ENCODE measurements around the gene LIPC. TPM values are rescaled to one million over a fixed set of nuclear protein-coding genes. Genes with fewer than 3 reads are reported as not detected.
A peak's percentile ranks its signal among the peaks of the same experiment; 100 is the strongest.

The LIPC gene
- total RNA-seq, 1 donor from 2014 or later = not detected

- H3K27ac Mint-ChIP-seq = peak overlapping the region; percentile 76
- DNase-seq (ENCODE audit: low spot score in 2 of 2, unreplicated experiment in 2 of 2) = peak in 1 of 2 experiments; percentile 34
- H3K9me3 Mint-ChIP-seq = no peaks in the 10 kb centered on the region
- H3K4me3 Mint-ChIP-seq = no peak overlapping the region
- TF ChIP-seq CTCF (IDR thresholded peaks at IDR 0.05; ENCODE audit: unreplicated experiment) = no peak
- no peaks in the 10 kb centered on the region for H3K36me3 Mint-ChIP-seq
- no peaks in the 10 kb centered on the region for H3K27me3 Mint-ChIP-seq (ENCODE audit: low read depth)
- H3K4me1 Mint-ChIP-seq = peaks cover 45% of the 10 kb centered on the region
Measured at GRCh38 chr15:58549013-58549784, 117.4 kb downstream of the LIPC start.

GRCh38 chr15:58549785-58550074 lies 117.9 kb downstream of the LIPC start:
- DNase-seq (ENCODE audit: low spot score in 2 of 2, unreplicated experiment in 2 of 2) = no peak
- Mint-ChIP-seq H3K27me3 (ENCODE audit: low read depth) (no peaks in the 10 kb centered on the region), H3K4me1 (peaks cover 47% of the 10 kb centered on the region), H3K36me3 (no peaks in the 10 kb centered on the region), H3K9me3 (no peaks in the 10 kb centered on the region), H3K27ac (peak overlapping the region; percentile 76), H3K4me3 (no peak overlapping the region)
- no peak for TF ChIP-seq CTCF (IDR thresholded peaks at IDR 0.05; ENCODE audit: unreplicated experiment)

GRCh38 chr15:58551084-58551763 lies 119.4 kb downstream of the LIPC start:
- peak overlapping the region; percentile 87 for H3K27ac Mint-ChIP-seq
- no peaks in the 10 kb centered on the region for H3K36me3 Mint-ChIP-seq
- H3K27me3 Mint-ChIP-seq (ENCODE audit: low read depth) = no peaks in the 10 kb centered on the region
- H3K9me3 Mint-ChIP-seq = no peaks in the 10 kb centered on the region
- no peak overlapping the region for H3K4me3 Mint-ChIP-seq
- no peak for TF ChIP-seq CTCF (IDR thresholded peaks at IDR 0.05; ENCODE audit: unreplicated experiment)
- peaks cover 54% of the 10 kb centered on the region for H3K4me1 Mint-ChIP-seq
- peak in 1 of 2 experiments; percentile 35 for DNase-seq (ENCODE audit: low spot score in 2 of 2, unreplicated experiment in 2 of 2)

- Mint-ChIP-seq H3K27ac (peak overlapping the region; percentile 87), H3K4me3 (peak overlapping the region; percentile 24), H3K27me3 (ENCODE audit: low read depth) (no peaks in the 10 kb centered on the region), H3K36me3 (no peaks in the 10 kb centered on the region), H3K4me1 (peaks cover 50% of the 10 kb centered on the region), H3K9me3 (no peaks in the 10 kb centered on the region)
- TF ChIP-seq CTCF (IDR thresholded peaks at IDR 0.05; ENCODE audit: unreplicated experiment) = no peak
- DNase-seq (ENCODE audit: low spot score in 2 of 2, unreplicated experiment in 2 of 2) = peak in 1 of 2 experiments; percentile 39
Measured at GRCh38 chr15:58551764-58552504, 120.1 kb downstream of the LIPC start.

GRCh38 chr15:58552505-58553364 lies 120.9 kb downstream of the LIPC start:
- no peaks in the 10 kb centered on the region for H3K9me3 Mint-ChIP-seq
- peak overlapping the region; percentile 87 for H3K27ac Mint-ChIP-seq
- DNase-seq (ENCODE audit: low spot score in 2 of 2, unreplicated experiment in 2 of 2) = peak in 1 of 2 experiments; percentile 30
- no peak overlapping the region for H3K4me3 Mint-ChIP-seq
- H3K4me1 Mint-ChIP-seq = peaks cover 48% of the 10 kb centered on the region
- no peaks in the 10 kb centered on the region for H3K36me3 Mint-ChIP-seq
- no peaks in the 10 kb centered on the region for H3K27me3 Mint-ChIP-seq (ENCODE audit: low read depth)
- TF ChIP-seq CTCF (IDR thresholded peaks at IDR 0.05; ENCODE audit: unreplicated experiment) = no peak

Data from mesothelial cell of epicardium (in vitro differentiated cells).